Right lung (tissue), 5 donors: ENCODE results near the gene YBX1. TPM values are rescaled to one million over a fixed set of nuclear protein-coding genes. Genes with fewer than 3 reads are reported as not detected.

Source experiments
- DNase-seq, 2 donors: peaks; one replicate each; pipeline ENCODE4 v3.0.0-alpha.2; 2013
- polyA plus RNA-seq, 5 donors: library from polyadenylated mRNA; unstranded; fragments of 120-200 nt; gene quantifications; one replicate each; pipeline versions ENCODE4 v1.2.1 to v1.2.3, GENCODE V29; 2013; ENCODE audit warnings: inconsistent platforms in 1 of 5, low replicate concordance in 1 of 5; ENCODE audit not compliant: insufficient read length in 5 of 5, insufficient read depth in 1 of 5

The YBX1 gene
- polyA plus RNA-seq, 5 donors, result 477 to 663 (median 555) TPM

DNA sequence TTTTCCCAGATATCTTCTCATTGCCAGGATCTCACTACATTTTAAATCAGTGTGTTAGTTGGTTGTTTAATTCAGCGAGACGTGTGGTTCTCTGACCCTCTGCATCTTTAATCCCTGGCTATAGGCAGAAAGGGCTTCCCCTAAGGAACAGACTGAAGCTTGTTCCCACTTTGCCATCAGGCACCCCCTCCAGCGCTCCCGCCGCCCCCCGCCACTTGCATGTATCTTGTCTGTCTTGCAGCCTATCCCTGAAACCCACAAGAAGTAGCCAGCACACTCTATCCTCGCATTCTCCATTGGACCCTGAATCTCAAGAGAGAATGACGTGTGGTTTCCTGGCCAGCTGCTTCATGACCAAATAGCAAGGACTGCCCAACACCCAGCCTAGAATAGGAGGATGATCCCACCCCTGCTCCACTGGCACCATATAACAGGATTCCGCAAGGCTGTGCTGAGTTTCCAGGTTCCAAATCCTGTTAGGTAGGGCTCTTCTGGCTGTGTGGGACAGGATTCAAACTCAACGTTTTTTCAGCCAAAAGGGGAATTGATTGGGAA lies 50.0 kb downstream of the YBX1 start:
- no peak for DNase-seq

DNA sequence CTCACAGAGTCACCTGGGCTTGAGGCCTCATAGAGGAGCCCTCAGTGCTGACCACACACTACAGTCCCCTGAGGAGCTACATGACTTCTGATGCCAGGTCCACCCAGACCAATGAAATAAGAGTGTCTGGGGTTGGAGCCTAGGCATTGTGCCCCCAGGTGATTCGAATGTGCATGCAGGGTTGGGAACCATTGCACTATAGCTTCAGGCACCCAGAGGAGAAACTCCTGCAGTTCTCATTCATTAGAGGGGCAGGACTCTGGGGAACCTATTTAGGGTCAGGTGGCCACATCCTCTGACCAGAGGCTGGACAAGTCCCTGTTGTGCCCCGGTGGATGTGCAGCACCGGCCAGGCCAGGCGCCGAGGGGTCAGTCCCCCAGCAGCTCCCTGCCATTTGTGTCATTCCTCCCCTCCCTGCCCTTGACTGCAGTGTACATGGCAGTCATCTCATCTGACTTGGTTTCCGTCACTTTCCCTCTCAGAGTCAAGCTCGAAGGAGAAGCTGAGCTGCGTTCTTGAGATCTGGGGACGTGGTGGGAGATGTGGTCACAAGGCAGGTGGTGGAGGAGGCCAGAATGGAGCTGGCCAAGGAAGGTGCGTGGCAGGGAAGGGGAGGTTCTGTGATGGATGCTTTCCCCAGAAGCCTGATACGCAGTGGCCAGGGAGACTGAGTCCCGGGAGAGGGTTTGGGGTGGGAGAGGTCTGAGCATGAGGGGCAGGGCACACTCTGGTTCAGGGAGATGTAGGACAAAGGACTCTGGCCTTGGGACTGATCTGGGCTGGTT lies 51.4 kb downstream of the YBX1 start:
- DNase-seq, result no peak

DNA sequence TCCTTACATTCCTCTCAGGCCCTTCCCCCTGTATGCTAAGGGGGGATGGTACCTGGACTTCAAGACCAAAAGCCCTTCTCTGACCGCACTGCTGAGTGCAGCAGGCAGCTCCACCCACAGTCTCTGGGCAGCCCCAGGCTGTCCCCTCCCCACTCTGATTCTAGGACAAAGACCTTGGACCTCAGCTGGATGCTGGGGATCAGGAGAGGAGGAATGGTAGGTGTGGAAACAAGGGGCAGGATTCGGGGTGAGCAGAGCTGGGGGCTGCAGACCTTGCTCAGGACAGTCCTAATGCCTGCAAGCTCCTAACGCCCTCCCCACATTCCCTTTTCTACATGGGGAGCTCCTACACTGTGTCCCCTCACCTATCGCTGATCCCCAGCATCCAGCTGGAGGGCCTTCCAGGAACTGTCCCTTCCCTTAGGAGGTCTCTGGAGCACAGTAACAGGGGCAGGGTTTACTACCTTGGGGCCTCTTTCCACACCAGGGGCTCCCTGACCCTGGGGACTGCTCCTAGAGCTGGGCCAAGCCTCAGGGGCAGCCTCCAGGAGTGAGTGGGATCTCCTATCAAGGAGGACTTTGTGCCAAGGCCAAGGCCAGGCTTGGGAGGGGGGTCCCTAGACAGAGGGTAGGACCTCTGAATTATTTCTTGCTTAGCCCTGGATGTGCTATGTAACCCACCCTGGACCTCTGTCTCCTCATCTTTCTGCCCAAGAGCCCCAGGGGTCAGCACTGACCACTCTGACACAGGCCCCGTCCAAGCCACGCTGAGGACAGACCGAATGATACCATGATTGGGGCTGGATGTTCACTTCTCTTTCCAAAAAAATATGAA lies 52.2 kb downstream of the YBX1 start:
- no peak for DNase-seq

DNA sequence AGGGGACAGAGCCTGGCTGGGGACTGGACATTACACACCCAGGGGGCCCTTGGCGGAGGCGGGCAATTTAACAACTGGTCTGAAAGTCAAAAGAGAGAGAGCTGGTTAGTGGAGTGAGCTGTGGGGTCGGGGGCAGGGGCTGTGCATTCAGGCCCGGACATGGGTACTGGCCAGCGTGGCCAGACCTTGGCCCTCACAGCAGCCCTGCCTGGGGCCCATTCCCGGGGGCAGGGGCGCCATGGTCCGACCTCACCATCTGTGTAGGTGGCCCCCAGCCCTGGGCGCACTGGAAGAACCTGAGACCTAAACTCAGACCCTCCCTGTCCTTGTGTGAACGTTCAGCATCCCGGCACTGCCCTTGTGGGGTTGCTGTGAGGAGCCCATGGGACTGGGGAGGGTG lies 52.8 kb downstream of the YBX1 start:
- DNase-seq, result no peak

DNA sequence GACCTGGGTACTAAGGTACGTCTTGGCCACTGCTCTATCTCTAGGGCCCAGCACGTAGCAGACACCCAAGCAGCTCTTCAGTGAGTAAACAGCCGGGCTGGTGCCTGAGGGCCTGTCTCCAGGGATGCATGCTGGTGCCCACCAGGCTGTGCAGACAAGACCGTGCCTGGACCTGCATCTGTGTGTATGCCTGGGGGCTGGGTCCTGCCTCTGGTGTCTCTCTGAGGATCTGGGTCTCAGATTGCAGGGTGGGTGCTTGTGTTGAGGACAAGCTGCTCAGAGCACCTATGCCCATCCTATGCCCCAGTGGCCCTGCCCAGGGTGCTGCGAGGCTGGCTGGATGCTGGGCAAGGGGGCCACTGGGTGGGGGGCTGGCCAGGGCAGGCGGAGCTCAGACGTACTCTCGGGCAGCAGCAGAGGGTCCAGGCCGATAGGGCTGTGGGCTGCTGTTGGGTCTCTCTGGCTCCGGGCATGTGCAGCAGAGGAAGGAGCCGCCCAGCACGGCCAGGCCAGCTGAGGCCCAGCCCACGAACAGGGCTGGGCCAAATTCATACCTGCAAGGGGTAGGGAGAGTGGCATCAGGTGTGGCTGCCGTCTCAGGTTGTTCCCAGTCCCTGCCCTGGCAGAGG lies 53.4 kb downstream of the YBX1 start:
- no peak for DNase-seq

DNA sequence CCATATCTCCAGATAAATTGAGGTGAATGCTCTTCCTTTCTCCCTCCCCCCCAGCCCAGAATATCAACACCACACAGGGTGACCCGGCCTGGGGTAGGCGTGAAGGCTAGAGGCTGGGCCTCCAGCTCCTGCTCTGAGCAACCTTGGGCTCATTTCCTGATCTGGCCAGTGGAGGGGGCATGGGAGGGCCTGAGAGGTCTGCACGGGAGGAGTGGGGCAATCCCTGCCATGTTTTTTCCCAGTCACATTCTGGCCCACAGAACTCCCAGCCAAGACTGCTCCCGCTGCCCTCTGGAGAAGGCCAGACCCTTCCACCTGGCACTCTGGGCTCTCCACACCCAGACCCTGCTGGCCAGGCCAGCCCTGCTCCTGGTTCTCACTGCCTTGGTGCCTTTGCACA lies 53.9 kb downstream of the YBX1 start:
- DNase-seq, result no peak

DNA sequence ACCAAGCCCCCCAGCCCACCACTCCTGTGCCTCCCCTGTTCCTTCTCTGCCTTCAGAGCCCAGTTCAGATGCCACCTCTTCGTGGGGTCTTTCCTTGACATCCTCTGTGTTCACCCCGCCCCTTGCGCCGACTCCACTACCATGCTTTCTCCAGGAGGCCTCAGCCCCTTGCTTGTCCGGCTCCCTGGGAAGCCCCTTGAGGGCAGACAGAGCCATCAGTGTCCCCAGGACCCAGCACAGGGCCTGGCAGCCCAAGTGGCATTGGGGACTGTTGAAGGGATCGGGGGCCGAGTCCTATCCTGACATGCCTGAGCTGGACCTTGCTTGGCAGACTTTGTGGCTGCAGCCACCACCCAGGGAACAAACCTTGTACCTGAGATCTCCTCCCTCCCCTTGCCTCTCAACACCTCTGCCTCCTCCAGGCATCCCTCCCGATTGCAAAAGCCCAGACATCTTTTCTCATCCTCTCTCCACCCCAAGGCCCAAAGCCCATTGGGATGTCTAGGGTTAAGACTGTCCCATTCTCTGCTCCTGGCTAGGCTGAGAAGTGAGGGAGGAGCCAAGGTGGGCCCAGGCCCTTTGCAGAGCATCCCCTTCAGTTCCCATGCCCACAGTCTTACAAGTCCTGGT lies 54.5 kb downstream of the YBX1 start:
- no peak for DNase-seq

DNA sequence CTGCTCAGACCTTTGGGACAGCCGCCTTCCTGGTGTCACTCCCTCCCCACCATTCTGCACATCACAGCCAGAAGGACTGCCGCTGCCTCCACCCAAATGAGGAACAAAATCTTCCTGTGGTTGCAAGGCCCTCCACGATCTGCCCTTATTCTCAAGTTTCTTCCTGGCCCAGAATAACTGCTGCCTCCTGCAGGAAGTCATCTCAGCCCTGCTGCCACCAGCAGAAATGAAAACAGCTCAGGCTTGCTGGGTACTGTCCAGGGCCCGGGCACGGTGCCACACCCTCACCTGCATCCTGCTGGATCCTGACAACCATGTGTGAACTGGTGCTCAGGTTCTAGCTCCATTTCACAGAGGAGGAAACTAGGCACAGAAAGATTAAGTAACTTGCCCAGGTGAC lies 55.0 kb downstream of the YBX1 start:
- DNase-seq, result no peak

DNA sequence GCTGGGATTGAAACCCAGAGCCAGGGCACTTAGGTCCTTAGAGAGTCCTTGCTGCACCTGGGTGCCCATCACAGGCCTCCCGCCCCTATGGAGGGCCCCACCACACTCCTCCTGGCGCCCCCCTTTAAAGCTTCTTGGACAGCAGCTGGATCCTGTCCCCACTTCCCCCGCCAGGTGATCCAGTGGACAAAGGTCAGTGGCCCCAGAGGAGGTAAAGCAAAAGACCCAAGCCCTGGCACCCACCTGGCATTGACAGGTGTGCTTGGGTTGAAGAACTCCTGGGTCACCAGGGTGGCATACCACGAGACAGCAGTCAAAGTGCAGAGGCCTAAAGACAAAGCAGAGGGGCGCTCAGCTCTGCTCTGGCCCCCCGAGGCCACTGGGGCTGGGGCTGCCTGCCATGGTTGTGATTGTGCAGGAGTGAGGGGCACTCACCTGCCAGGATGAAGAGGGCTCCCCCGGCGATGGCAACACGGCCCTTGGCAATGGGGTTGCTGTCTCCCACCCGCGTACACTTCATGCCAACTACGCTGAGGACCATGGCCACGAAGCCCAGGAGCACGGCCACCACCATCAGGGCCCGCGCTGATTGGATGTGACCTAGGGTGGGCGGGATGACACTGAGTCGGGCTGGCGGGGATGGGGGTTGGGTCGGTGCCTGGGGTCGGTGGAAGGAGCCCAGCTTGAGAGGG lies 55.9 kb downstream of the YBX1 start:
- DNase-seq, result no peak

DNA sequence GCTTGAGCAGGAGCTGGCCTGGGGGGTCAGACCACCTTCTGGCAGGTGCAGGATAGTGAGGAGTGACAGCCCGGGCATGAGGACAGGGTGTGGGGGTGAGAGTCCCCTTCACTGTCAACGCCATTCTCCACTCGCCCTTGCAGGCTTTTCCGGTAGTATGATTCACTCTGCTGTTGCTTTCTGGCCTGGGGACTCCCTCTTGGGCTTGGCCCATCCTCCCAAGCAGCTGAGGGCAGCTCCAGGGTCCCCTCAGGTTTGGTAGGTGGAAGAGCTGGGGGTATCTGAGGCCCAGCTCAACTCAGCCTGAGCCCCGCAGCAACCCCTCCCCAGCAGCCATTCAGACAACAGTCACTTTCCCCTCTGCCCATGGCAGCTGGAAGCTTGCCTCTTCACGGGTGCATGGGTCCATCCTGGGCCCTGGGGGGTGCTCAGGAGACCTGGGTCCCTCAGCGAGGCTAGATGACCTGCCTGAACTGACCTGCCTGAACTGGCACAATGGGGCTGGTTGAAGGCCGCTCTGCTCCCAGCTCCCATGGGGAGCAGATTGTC lies 56.5 kb downstream of the YBX1 start:
- DNase-seq, result no peak

DNA sequence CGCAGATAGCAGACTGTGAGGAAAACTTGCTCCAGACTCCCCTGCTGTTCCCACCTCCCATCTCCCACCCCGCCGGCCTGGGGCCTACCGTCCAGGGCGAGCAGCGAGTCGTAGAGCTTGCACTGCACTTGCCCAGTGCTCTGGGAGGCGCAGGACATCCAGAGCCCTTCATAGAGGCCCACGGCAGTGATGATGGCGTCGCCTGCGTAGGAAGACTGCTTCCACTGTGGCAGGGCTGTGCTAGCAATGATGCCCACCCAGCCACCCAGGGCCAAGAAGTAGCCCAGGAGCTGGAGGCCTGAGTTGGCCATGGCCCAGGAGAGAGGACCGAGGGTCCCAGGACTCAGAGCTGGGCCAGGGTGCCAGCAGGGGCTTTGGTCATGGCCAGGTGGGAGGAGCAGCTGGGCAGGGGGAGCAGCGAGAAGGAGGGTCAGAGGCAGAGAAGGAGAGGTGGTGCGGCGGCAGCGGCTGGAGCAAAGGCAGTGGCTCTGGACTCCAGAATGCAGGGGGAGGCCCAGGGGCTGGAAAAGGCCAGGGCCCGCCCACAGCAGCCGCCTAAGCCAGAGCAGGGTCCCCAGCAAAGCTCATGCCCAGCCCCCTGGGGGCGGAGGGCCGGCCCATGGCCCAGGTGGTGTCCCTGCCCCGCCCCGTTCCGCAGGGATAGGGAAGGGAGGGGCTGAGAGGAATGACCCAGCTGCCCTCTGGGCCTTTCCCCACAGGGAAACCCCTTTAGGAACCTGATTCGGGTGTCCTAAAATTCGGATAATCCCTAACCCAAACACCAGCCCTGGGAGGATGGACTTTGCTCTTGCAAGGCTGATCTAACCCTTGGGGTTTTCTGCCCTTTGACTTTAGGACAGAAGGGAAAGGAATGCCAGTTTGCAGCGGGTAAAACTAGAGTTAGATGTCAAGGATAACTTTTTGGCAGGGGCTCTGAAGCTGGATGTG lies 57.8 kb downstream of the YBX1 start, which contains the start of gene CLDN19:
Gene CLDN19, minus strand, starts transcription at position 484 of the 948 bp plus-strand sequence. Its CDS starts 173 bp downstream, at position 311.
- DNase-seq, result peak in 1 of 2 donors; percentile 20

DNA sequence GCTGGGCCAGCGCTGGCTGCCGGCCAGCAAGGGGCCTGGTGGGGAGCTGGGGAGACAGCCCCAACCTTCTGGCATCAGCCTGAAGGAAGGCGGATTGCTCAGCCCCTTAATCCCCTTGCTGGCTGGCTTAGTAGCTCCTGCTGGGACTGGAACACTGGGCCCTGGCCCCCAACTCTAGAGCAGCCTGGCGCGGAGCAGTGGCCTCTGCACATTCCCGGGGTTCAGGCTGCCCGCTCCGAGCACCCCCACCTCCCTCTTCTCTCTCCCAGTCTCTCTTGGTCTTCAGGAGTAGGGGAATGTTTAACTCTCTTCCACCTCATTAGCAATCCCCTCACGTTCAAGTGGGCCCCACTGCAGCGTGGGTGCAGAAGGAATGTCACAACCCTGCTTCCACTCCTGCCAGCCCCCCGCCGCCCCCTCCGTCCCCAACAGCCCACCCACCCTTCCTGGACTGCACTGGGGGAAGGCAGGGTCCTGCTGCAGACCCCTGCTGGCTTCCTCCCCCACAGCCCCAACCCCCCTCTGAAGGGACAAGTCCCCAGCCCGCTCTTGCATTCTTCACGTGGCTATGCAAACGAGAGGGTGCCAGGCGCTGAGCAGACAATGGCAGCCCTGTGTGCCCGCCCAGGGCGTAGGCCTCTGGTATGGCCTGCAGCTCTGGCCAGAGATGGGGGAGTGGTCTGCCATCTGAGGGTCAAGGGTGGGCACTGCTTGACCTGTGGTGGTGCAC lies 58.8 kb downstream of the YBX1 start:
- DNase-seq, result peak in 1 of 2 donors; percentile 16

DNA sequence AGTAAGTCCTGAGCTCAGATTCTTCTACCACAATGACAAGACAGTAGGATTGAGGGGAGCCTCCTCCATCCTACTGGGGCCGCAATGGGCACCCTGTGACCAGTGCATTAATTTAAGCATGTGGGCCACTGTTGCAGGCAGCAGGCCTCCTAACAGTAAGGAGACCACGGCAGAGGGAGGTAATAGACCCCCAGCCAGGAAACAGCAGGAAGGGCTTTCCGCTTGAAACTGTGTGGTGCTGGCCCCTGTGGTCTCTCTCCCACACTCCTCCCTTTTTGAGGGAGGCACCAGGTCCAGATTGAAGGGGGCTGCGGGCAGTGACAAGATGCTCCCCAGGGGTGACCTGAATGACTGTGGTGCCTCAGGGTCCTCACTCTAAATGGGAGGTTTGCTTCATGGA lies 59.5 kb downstream of the YBX1 start:
- no peak for DNase-seq

DNA sequence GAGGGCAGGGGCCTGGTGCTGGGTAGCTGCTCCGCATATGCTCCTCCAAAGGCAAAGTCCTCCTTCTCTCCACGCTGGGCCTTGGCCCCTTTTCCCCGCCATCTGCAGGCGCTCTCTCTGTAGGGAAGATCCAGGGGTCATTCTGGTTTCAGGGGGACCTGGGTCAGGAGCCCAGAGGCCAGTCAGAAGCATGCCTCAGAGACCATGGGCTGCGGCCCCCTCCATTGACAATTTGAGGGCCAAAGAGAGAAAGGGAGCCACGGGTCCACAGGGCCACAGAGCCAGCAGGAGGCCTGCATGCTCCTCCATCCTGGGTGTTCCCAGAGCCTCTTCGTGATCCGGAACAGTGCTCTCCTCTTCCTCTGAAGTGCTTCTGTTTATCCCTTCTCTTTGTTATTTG lies 59.9 kb downstream of the YBX1 start:
- DNase-seq, result no peak

DNA sequence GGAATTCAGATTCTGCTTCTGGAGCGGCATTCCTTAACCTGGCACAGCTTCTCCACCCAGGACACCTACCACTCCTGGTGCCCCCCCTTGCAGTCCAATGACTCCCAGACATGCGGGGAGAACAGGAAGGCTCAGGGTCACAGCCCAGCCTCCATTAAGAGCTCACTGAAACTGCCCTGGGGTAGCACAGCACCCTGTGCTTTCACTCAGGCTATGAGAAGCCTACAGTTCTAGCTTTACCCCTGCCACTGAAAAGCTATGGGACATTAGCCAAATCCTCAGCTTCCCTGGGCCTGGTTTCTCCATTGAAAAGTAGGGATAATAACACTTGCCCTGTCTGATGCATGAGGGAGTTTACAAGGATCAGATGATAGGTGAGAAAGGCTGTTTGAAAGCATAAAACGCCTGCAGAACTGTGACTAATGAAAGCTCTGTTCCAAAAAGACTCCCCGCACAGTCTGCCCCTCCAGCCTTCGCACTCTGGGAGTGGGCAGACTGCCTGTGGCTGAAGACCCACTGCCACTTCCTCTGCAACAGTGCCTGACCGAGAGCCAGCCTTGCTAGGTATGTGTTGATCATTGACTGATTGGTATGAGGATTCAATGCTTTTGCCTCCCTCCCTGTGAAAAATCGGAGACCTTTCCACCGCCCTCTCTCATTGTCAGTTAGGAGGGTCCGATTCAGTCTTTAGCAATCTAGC lies 60.5 kb downstream of the YBX1 start:
- no peak for DNase-seq

DNA sequence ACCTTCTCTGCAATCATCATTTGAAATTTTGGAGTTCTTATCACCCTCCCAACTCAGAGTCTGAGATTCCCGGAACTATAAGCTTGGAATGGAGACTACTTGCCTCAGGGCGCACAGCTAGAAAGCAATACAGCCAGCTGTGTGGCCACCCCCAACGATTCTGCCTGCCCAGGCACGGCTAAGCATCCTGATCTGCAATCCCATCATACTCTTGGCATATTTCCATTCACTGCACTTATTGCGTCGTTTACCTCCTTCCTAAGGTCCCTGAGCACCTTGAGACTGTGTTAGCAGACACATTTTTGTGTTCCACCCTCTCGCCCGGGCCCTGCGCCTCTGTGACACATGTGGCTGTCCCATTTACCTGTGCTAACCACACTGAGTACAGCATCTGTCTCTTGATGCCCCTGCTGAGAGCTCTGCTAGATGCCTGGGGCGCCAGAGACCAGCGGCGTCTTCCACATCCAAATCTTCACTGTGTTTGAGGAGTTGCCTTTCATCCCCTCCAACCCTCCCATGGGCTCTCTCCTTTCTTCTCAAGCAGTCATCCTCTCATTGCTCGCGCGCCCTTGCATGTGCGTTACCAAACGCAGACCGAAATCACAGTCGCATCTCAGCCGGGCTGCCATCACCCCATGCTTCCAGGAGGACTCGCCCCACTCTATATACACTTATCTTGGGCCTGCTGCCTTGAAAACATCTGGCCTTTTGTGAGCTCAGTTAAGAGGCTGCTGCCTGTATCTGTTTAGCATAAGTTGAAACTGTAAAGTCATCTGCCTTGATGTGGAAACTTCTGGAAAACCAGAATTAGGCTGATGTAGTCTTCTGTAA lies 61.3 kb downstream of the YBX1 start:
- DNase-seq, result no peak

DNA sequence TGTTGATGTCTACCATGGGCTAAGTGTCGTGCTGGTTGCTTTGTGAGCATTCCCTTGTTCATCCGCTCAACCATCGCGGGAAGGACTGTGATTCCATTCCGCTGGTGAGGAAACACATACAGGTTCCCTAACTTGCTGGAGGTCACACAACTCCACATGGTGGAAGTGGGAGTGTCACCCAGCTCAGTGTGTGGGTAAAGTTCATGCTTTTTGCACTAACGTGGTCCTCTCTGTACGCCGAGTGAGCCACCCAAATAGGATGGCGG lies 61.9 kb downstream of the YBX1 start:
- no peak for DNase-seq

DNA sequence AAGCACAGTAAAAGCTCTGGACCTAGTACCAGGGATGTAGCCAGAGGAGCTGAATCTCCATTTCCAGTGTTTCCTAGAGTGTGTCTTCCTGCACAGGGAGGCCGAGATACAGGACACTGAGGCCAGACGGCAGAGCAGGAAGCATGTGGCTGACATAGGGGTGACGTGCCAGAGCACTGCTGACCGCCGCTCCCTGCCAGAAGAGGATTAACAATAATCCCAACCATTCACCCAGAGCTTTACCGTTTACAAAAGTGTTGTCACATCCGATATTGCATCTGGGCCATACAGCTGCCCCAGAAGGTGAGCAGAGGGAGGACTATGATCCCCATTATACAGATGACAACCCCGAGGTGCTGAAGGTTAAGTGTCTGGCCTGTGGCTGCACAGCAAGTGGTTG lies 63.6 kb downstream of the YBX1 start:
- no peak for DNase-seq
